ENCODE results near the gene KCNN4. TPM values are rescaled to one million over a fixed set of nuclear protein-coding genes. Genes with fewer than 3 reads are reported as not detected.

Gene KCNN4
- total and polyA plus RNA-seq, 4 donors: 2.4 to 31.7 (median 12.7) TPM

- H3K4me3 ChIP-seq: no peak overlapping the region
- H3K36me3 ChIP-seq (ENCODE audit: control insufficient read depth in 4 of 4, insufficient read depth in 4 of 4, low read length in 4 of 4): no peaks in the 10 kb centered on the region
- H3K9me3 ChIP-seq (ENCODE audit: control insufficient read depth in 4 of 4, insufficient read depth in 3 of 4, low read length in 3 of 4): no peaks in the 10 kb centered on the region
- H3K27ac ChIP-seq (ENCODE audit: low read depth in 1 of 2, low read length in 1 of 2): no peak overlapping the region
- no peak overlapping the region for H3K9ac ChIP-seq (ENCODE audit: insufficient read depth in 1 of 2, low read length in 2 of 2)
- ATAC-seq (ENCODE audit: insufficient read depth, low FRiP score) (no peak), DNase-seq (no peak)
- TF ChIP-seq, protein P1, sequence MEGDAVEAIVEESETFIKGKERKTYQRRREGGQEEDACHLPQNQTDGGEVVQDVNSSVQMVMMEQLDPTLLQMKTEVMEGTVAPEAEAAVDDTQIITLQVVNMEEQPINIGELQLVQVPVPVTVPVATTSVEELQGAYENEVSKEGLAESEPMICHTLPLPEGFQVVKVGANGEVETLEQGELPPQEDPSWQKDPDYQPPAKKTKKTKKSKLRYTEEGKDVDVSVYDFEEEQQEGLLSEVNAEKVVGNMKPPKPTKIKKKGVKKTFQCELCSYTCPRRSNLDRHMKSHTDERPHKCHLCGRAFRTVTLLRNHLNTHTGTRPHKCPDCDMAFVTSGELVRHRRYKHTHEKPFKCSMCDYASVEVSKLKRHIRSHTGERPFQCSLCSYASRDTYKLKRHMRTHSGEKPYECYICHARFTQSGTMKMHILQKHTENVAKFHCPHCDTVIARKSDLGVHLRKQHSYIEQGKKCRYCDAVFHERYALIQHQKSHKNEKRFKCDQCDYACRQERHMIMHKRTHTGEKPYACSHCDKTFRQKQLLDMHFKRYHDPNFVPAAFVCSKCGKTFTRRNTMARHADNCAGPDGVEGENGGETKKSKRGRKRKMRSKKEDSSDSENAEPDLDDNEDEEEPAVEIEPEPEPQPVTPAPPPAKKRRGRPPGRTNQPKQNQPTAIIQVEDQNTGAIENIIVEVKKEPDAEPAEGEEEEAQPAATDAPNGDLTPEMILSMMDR (IDR thresholded peaks at IDR 0.05; ENCODE audit: control extremely low read depth, extremely low read depth): no peak
- peaks cover 0 to 7% (median 0%) of the 10 kb centered on the region in 5 donors for H3K4me1 ChIP-seq (ENCODE audit: control insufficient read depth in 5 of 5, insufficient read depth in 5 of 5, low read length in 5 of 5)
- H3K27me3 ChIP-seq (ENCODE audit: control insufficient read depth in 3 of 3, insufficient read depth in 3 of 3, low read length in 2 of 3): no peaks in the 10 kb centered on the region
- 75 to 90% methylated on average over 5 of the region's 5 CpGs for WGBS, 2 donors
Measured at GRCh38 chr19:43721469-43722048, 59.2 kb downstream of the KCNN4 start.

DNA sequence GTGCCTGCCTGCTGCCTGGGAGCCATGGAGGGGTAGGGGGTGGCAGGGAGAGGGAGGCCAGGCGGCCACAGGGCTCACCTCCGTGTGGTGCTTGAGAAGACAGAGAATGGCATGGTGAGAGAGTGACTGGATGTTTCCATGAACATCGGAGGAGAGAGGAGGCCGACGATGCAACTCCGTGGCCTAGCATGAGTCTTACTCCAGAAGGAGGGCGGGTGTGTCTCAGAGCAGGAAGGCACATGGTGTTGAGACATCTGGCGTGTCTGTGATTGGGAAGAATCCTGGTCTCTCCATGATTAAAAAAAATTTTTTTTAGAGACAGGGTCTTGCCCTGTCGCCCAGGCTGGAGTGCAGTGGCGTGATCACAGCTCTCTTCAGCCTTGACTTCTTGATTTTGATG lies 59.8 kb downstream of the KCNN4 start:
- Histone ChIP-seq H3K27me3 (ENCODE audit: control insufficient read depth in 3 of 3, insufficient read depth in 3 of 3, low read length in 2 of 3) (no peaks in the 10 kb centered on the region), H3K4me1 (ENCODE audit: control insufficient read depth in 5 of 5, insufficient read depth in 5 of 5, low read length in 5 of 5) (peaks cover 0 to 7% (median 0%) of the 10 kb centered on the region in 5 donors), H3K9ac (ENCODE audit: insufficient read depth in 1 of 2, low read length in 2 of 2) (no peak overlapping the region), H3K4me3 (no peak overlapping the region), H3K9me3 (ENCODE audit: control insufficient read depth in 4 of 4, insufficient read depth in 3 of 4, low read length in 3 of 4) (no peaks in the 10 kb centered on the region), H3K27ac (ENCODE audit: low read depth in 1 of 2, low read length in 1 of 2) (no peak overlapping the region), H3K36me3 (ENCODE audit: control insufficient read depth in 4 of 4, insufficient read depth in 4 of 4, low read length in 4 of 4) (no peaks in the 10 kb centered on the region)
- 75 to 81% methylated on average over 10 of the region's 10 CpGs for WGBS, 2 donors
- ATAC-seq (ENCODE audit: insufficient read depth, low FRiP score) (no peak), DNase-seq (no peak)
- TF ChIP-seq, protein P1 (IDR thresholded peaks at IDR 0.05; ENCODE audit: control extremely low read depth, extremely low read depth): no peak

- 67 to 78% methylated on average over 3 to 5 of the region's 5 CpGs for WGBS, 2 donors
- Histone ChIP-seq H3K36me3 (ENCODE audit: control insufficient read depth in 4 of 4, insufficient read depth in 4 of 4, low read length in 4 of 4) (no peaks in the 10 kb centered on the region), H3K4me1 (ENCODE audit: control insufficient read depth in 5 of 5, insufficient read depth in 5 of 5, low read length in 5 of 5) (peaks cover 0 to under 1% (median 0%) of the 10 kb centered on the region in 5 donors), H3K4me3 (no peak overlapping the region), H3K27me3 (ENCODE audit: control insufficient read depth in 3 of 3, insufficient read depth in 3 of 3, low read length in 2 of 3) (no peaks in the 10 kb centered on the region), H3K27ac (ENCODE audit: low read depth in 1 of 2, low read length in 1 of 2) (no peak overlapping the region), H3K9me3 (ENCODE audit: control insufficient read depth in 4 of 4, insufficient read depth in 3 of 4, low read length in 3 of 4) (no peaks in the 10 kb centered on the region), H3K9ac (ENCODE audit: insufficient read depth in 1 of 2, low read length in 2 of 2) (no peak overlapping the region)
- ATAC-seq (ENCODE audit: insufficient read depth, low FRiP score): no peak
- TF ChIP-seq, protein P1 (IDR thresholded peaks at IDR 0.05; ENCODE audit: control extremely low read depth, extremely low read depth): no peak
- no peak for DNase-seq
Measured at GRCh38 chr19:43719918-43720317, 60.9 kb downstream of the KCNN4 start.

DNA sequence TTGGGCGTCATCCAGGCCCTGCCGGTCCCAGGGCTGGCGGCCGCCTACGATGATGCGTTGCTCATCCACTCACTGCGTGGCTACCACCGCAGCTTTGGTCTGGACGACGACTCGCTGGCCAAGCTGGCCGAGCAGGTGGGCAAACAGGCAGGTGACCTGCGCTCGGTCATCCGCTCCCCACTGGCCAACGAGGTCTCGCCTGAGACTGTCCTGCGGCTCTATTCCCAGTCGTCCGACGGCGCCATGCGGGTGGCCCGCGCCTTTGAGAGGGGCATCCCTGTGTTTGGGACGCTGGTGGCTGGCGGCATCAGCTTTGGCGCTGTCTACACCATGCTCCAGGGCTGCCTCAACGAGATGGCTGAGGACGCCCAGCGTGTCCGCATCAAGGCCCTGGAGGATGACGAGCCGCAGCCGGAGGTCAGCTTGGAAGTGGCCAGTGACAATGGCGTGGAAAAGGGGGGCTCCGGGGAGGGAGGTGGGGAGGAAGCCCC lies 61.4 kb downstream of the KCNN4 start:
- Histone ChIP-seq H3K27me3 (ENCODE audit: control insufficient read depth in 3 of 3, insufficient read depth in 3 of 3, low read length in 2 of 3) (no peaks in the 10 kb centered on the region), H3K27ac (ENCODE audit: low read depth in 1 of 2, low read length in 1 of 2) (no peak overlapping the region), H3K9me3 (ENCODE audit: control insufficient read depth in 4 of 4, insufficient read depth in 3 of 4, low read length in 3 of 4) (no peaks in the 10 kb centered on the region), H3K4me3 (no peak overlapping the region), H3K9ac (ENCODE audit: insufficient read depth in 1 of 2, low read length in 2 of 2) (no peak overlapping the region), H3K4me1 (ENCODE audit: control insufficient read depth in 5 of 5, insufficient read depth in 5 of 5, low read length in 5 of 5) (no peaks in the 10 kb centered on the region), H3K36me3 (ENCODE audit: control insufficient read depth in 4 of 4, insufficient read depth in 4 of 4, low read length in 4 of 4) (no peaks in the 10 kb centered on the region)
- 89 to 92% methylated on average over 37 of the region's 37 CpGs for WGBS, 2 donors
- no peak for DNase-seq
- TF ChIP-seq, protein P1 (IDR thresholded peaks at IDR 0.05; ENCODE audit: control extremely low read depth, extremely low read depth): no peak
- no peak for ATAC-seq (ENCODE audit: insufficient read depth, low FRiP score)
